WTC11 (cell line): Measurements from ENCODE around the gene ZNF354C. TPM values are rescaled to one million over a fixed set of nuclear protein-coding genes. Genes with fewer than 3 reads are reported as not detected.

Source experiments
- ATAC-seq: fragments of 200-7000 bp; cut with Tn5 transposase; 2 replicates; pipeline ENCODE4 v1.10.0; 2021; ENCODE audit warnings: mild to moderate bottlenecking, moderate library complexity
- CTCF ChIA-PET: fragments of 300-600 bp; sonication (Branson Sonifier 250); formaldehyde crosslinking; loops from one replicate; lab custom pipeline; 2021; ENCODE audit warnings: antibody characterized with exemption; lab: Charles Lee
- POLR2A ChIA-PET: fragments of 350-600 bp; sonication (Branson Sonifier 250); formaldehyde crosslinking; loops from one replicate; lab custom pipeline; 2021; ENCODE audit warnings: antibody characterized with exemption; lab: Charles Lee
- DNase-seq: peaks from one replicate; pipeline ENCODE4 v3.0.0; 2021; ENCODE audit warnings: low spot score
- H3K27ac Mint-ChIP-seq: 2 replicates; pipeline ENCODE4 v1.8.0; 2021; ENCODE audit warnings: mixed read lengths
- H3K27me3 Mint-ChIP-seq: 2 replicates; pipeline ENCODE4 v1.8.0; 2021; ENCODE audit warnings: low read depth, mild to moderate bottlenecking, moderate library complexity, mixed read lengths
- H3K36me3 Mint-ChIP-seq: 2 replicates; pipeline ENCODE4 v1.8.0; 2021; ENCODE audit warnings: mixed read lengths
- H3K4me1 Mint-ChIP-seq: 2 replicates; pipeline ENCODE4 v1.8.0; 2022; ENCODE audit warnings: mixed read lengths
- H3K4me3 Mint-ChIP-seq: 2 replicates; pipeline ENCODE4 v1.8.0; 2021; ENCODE audit warnings: mild to moderate bottlenecking, moderate library complexity, mixed read lengths
- H3K9me3 Mint-ChIP-seq: 2 replicates; pipeline ENCODE4 v1.8.0; 2021; ENCODE audit warnings: mixed read lengths
- CBFB ChIP-seq: sonication (generic); formaldehyde crosslinking; IDR thresholded peaks from 2 replicates; pipeline ENCODE4 v1.8.1; 2022; ENCODE audit warnings: mild to moderate bottlenecking, low read depth, missing genetic modification reagents
- E2F4 ChIP-seq: sonication (generic); formaldehyde crosslinking; IDR thresholded peaks from 2 replicates; pipeline ENCODE4 v1.8.1; 2022; ENCODE audit warnings: low read depth, mild to moderate bottlenecking, moderate library complexity, missing genetic modification reagents, borderline replicate concordance
- E2F5 ChIP-seq: sonication (generic); formaldehyde crosslinking; IDR thresholded peaks from 2 replicates; pipeline ENCODE4 v1.8.1; 2022; ENCODE audit warnings: mild to moderate bottlenecking, moderate library complexity, missing genetic modification reagents
- ESRRA ChIP-seq: sonication (generic); formaldehyde crosslinking; IDR thresholded peaks from 2 replicates; pipeline ENCODE4 v1.8.1; 2022; ENCODE audit warnings: mild to moderate bottlenecking, missing genetic modification reagents, borderline replicate concordance
- ETV6 ChIP-seq: sonication (generic); formaldehyde crosslinking; IDR thresholded peaks from 2 replicates; pipeline ENCODE4 v1.8.1; 2022; ENCODE audit warnings: mild to moderate bottlenecking, missing genetic modification reagents
- FOXJ3 ChIP-seq: sonication (generic); formaldehyde crosslinking; IDR thresholded peaks from 2 replicates; pipeline ENCODE4 v1.9.0; 2021; ENCODE audit warnings: missing genetic modification reagents, mild to moderate bottlenecking, borderline replicate concordance
- FOXK1 ChIP-seq: sonication (generic); formaldehyde crosslinking; IDR thresholded peaks from 2 replicates; pipeline ENCODE4 v1.8.0; 2022; ENCODE audit warnings: mild to moderate bottlenecking, moderate library complexity, missing genetic modification reagents
- GRHL2 ChIP-seq: fragments of 250-450 bp; sonication (Bioruptor Pico); IDR thresholded peaks from 2 replicates; pipeline ENCODE4 v1.8.0; 2022; ENCODE audit warnings: mild to moderate bottlenecking, moderate library complexity; ENCODE audit not compliant: insufficient replicate concordance, severe bottlenecking
- HMGXB4 ChIP-seq: sonication (generic); formaldehyde crosslinking; IDR thresholded peaks from 2 replicates; pipeline ENCODE4 v1.8.1; 2023; ENCODE audit warnings: mild to moderate bottlenecking, moderate library complexity, missing genetic modification reagents
- JUN ChIP-seq: sonication (generic); formaldehyde crosslinking; IDR thresholded peaks from 2 replicates; pipeline ENCODE4 v1.8.0; 2023; ENCODE audit warnings: mild to moderate bottlenecking, missing genetic modification reagents
- PRDM15 ChIP-seq: sonication (generic); formaldehyde crosslinking; IDR thresholded peaks from 2 replicates; pipeline ENCODE4 v1.8.0; 2022; ENCODE audit warnings: missing genetic modification reagents
- RELA ChIP-seq: sonication (generic); formaldehyde crosslinking; IDR thresholded peaks from 2 replicates; pipeline ENCODE4 v1.8.1; 2022; ENCODE audit warnings: missing genetic modification reagents, mild to moderate bottlenecking, borderline replicate concordance
- RORB ChIP-seq: fragments of 250-450 bp; sonication (Bioruptor Pico); IDR thresholded peaks from 2 replicates; pipeline ENCODE4 v1.9.0; 2021; ENCODE audit warnings: mild to moderate bottlenecking
- ZNF121 ChIP-seq: sonication (generic); formaldehyde crosslinking; IDR thresholded peaks from 2 replicates; pipeline ENCODE4 v1.8.0; 2023; ENCODE audit warnings: missing genetic modification reagents
- ZNF138 ChIP-seq: sonication (generic); formaldehyde crosslinking; conservative IDR thresholded peaks from 2 replicates; pipeline ENCODE4 v1.8.1; 2022; ENCODE audit warnings: mild to moderate bottlenecking, moderate library complexity, missing genetic modification reagents
- ZSCAN18 ChIP-seq: fragments of 250-450 bp; sonication (Bioruptor Pico); IDR thresholded peaks from 2 replicates; pipeline ENCODE4 v2.1.2; 2022; ENCODE audit warnings: mild to moderate bottlenecking, moderate library complexity
- total RNA-seq: library from RNA; stranded (reverse); gene quantifications from 3 replicates; pipeline ENCODE4 v1.2.3, GENCODE V29; 2021
- TF ChIP-seq, protein P1 (sequence below): fragments of 250-450 bp; sonication (Bioruptor Pico); IDR thresholded peaks from 2 replicates; pipeline ENCODE4 v1.9.0; 2021; ENCODE audit warnings: mild to moderate bottlenecking
- TF ChIP-seq, protein P2 (sequence below): sonication (generic); formaldehyde crosslinking; IDR thresholded peaks from 2 replicates; pipeline ENCODE4 v1.8.1; 2023; ENCODE audit warnings: mild to moderate bottlenecking, missing genetic modification reagents
- TF ChIP-seq, protein P3 (sequence below): sonication (generic); formaldehyde crosslinking; IDR thresholded peaks from 2 replicates; pipeline ENCODE4 v1.8.0; 2022; ENCODE audit warnings: mild to moderate bottlenecking, missing genetic modification reagents

The ZNF354C gene
- total RNA-seq, 1 experiment from 2014 or later, result 7.9 TPM

DNA sequence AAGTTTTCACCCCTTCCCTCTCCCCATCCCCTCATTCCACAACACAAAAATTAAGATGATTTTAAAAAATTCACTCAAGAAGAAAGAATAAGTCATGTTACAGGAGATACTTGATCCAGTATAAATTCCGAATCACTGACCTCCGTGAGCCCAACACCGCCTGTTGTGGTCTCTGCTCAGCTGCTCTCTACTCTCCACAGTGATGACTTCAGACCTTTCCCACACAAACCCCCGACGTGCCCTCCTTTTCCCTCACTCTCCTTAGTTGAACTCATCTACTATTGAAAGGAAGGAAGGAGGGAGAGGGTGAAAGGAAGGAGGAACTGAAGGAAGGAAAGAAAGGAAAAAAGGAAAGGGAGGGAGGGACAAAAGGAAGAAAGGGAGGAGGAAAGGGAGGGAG is 55.1 kb downstream of the ZNF354C start:
- ATAC-seq, result no peak
- no peaks in the 10 kb centered on the region for H3K4me1 Mint-ChIP-seq
- TF ChIP-seq, protein P1, sequence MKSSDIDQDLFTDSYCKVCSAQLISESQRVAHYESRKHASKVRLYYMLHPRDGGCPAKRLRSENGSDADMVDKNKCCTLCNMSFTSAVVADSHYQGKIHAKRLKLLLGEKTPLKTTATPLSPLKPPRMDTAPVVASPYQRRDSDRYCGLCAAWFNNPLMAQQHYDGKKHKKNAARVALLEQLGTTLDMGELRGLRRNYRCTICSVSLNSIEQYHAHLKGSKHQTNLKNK, result no peak
- TF ChIP-seq JUN (CRISPR knock-in tag), result no peak
- no peak for TF ChIP-seq RELA
- no peak for TF ChIP-seq FOXJ3
- no peak for TF ChIP-seq CBFB (CRISPR knock-in tag)
- TF ChIP-seq ZSCAN18 (CRISPR knock-in tag), result no peak
- TF ChIP-seq, protein P2, sequence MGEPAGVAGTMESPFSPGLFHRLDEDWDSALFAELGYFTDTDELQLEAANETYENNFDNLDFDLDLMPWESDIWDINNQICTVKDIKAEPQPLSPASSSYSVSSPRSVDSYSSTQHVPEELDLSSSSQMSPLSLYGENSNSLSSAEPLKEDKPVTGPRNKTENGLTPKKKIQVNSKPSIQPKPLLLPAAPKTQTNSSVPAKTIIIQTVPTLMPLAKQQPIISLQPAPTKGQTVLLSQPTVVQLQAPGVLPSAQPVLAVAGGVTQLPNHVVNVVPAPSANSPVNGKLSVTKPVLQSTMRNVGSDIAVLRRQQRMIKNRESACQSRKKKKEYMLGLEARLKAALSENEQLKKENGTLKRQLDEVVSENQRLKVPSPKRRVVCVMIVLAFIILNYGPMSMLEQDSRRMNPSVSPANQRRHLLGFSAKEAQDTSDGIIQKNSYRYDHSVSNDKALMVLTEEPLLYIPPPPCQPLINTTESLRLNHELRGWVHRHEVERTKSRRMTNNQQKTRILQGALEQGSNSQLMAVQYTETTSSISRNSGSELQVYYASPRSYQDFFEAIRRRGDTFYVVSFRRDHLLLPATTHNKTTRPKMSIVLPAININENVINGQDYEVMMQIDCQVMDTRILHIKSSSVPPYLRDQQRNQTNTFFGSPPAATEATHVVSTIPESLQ, result no peak
- TF ChIP-seq E2F5 (CRISPR knock-in tag), result no peak
- no peak for TF ChIP-seq ETV6
- peaks cover 13% of the 10 kb centered on the region; the same call in 1 of the 2 replicates for H3K27me3 Mint-ChIP-seq
- no peak overlapping the region for H3K4me3 Mint-ChIP-seq
- no peak for DNase-seq
- H3K9me3 Mint-ChIP-seq, result peaks cover 50% of the 10 kb centered on the region
- no peak overlapping the region for H3K27ac Mint-ChIP-seq
- ChIA-PET POLR2A (no interaction called here), CTCF (no interaction called here)
- H3K36me3 Mint-ChIP-seq, result peaks cover 13% of the 10 kb centered on the region

GRCh38 chr5:179115845-179116524 is 55.8 kb downstream of the ZNF354C start:
- DNase-seq (no peak), ATAC-seq (no peak)
- Mint-ChIP-seq H3K9me3 (peaks cover 44% of the 10 kb centered on the region), H3K27me3 (peaks cover 10% of the 10 kb centered on the region; the same call in 1 of the 2 replicates), H3K36me3 (peaks cover 13% of the 10 kb centered on the region), H3K4me3 (no peak overlapping the region), H3K27ac (no peak overlapping the region), H3K4me1 (no peaks in the 10 kb centered on the region)
- ChIA-PET CTCF (no interaction called here), POLR2A (no interaction called here)
- TF ChIP-seq ESRRA (CRISPR knock-in tag) (no peak), GRHL2 (CRISPR knock-in tag) (no peak), PRDM15 (CRISPR knock-in tag) (no peak), FOXK1 (no peak), HMGXB4 (no peak), ETV6 (no peak), E2F4 (CRISPR knock-in tag) (no peak), ZNF121 (no peak), ZNF138 (CRISPR knock-in tag) (no peak), CBFB (CRISPR knock-in tag) (no peak), RORB (CRISPR knock-in tag) (no peak)
- TF ChIP-seq, protein P3, sequence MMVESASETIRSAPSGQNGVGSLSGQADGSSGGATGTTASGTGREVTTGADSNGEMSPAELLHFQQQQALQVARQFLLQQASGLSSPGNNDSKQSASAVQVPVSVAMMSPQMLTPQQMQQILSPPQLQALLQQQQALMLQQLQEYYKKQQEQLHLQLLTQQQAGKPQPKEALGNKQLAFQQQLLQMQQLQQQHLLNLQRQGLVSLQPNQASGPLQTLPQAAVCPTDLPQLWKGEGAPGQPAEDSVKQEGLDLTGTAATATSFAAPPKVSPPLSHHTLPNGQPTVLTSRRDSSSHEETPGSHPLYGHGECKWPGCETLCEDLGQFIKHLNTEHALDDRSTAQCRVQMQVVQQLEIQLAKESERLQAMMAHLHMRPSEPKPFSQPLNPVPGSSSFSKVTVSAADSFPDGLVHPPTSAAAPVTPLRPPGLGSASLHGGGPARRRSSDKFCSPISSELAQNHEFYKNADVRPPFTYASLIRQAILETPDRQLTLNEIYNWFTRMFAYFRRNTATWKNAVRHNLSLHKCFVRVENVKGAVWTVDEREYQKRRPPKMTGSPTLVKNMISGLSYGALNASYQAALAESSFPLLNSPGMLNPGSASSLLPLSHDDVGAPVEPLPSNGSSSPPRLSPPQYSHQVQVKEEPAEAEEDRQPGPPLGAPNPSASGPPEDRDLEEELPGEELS (CRISPR knock-in tag), result no peak
- TF ChIP-seq, protein P1, result no peak
